ENCODE data around the gene TTC19.

The TTC19 gene

GRCh38 chr17:15971882-15972281 lies 27.7 kb upstream of the TTC19 start:
- TF ChIP-seq CTCF (IDR thresholded peaks at IDR 0.05; ENCODE audit: insufficient read depth, low read length), result no peak
- no peak for TF ChIP-seq SPI1 (IDR thresholded peaks at IDR 0.05; ENCODE audit: borderline replicate concordance, low read depth)
- TF ChIP-seq, protein P1, sequence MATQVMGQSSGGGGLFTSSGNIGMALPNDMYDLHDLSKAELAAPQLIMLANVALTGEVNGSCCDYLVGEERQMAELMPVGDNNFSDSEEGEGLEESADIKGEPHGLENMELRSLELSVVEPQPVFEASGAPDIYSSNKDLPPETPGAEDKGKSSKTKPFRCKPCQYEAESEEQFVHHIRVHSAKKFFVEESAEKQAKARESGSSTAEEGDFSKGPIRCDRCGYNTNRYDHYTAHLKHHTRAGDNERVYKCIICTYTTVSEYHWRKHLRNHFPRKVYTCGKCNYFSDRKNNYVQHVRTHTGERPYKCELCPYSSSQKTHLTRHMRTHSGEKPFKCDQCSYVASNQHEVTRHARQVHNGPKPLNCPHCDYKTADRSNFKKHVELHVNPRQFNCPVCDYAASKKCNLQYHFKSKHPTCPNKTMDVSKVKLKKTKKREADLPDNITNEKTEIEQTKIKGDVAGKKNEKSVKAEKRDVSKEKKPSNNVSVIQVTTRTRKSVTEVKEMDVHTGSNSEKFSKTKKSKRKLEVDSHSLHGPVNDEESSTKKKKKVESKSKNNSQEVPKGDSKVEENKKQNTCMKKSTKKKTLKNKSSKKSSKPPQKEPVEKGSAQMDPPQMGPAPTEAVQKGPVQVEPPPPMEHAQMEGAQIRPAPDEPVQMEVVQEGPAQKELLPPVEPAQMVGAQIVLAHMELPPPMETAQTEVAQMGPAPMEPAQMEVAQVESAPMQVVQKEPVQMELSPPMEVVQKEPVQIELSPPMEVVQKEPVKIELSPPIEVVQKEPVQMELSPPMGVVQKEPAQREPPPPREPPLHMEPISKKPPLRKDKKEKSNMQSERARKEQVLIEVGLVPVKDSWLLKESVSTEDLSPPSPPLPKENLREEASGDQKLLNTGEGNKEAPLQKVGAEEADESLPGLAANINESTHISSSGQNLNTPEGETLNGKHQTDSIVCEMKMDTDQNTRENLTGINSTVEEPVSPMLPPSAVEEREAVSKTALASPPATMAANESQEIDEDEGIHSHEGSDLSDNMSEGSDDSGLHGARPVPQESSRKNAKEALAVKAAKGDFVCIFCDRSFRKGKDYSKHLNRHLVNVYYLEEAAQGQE (IDR thresholded peaks at IDR 0.05; ENCODE audit: insufficient replicate concordance, low read depth), result no peak
- TF ChIP-seq POLR2AphosphoS5 (IDR thresholded peaks at IDR 0.05; ENCODE audit: low read depth), result no peak
- no peak for TF ChIP-seq GABPA (IDR thresholded peaks at IDR 0.05; ENCODE audit: low read depth)
- no peak overlapping the region for H3K27ac ChIP-seq (replicated peaks)
- no peaks in the 10 kb centered on the region for H3K27me3 ChIP-seq (ENCODE audit: insufficient read depth, poor library complexity, severe bottlenecking)
- no peak for DNase-seq (ENCODE audit: low read depth in 1 of 2, low spot score in 1 of 2)
- H3K4me3 ChIP-seq (replicated peaks; ENCODE audit: insufficient read depth, low read length), result no peak overlapping the region

GRCh38 chr17:15972497-15972951 lies 27.1 kb upstream of the TTC19 start:
- H3K27me3 ChIP-seq (ENCODE audit: insufficient read depth, poor library complexity, severe bottlenecking), result no peaks in the 10 kb centered on the region
- TF ChIP-seq SPI1 (IDR thresholded peaks at IDR 0.05; ENCODE audit: borderline replicate concordance, low read depth), result no peak
- TF ChIP-seq POLR2AphosphoS5 (IDR thresholded peaks at IDR 0.05; ENCODE audit: low read depth), result no peak
- TF ChIP-seq, protein P1 (IDR thresholded peaks at IDR 0.05; ENCODE audit: insufficient replicate concordance, low read depth), result no peak
- no peak for TF ChIP-seq CTCF (IDR thresholded peaks at IDR 0.05; ENCODE audit: insufficient read depth, low read length)
- no peak for TF ChIP-seq GABPA (IDR thresholded peaks at IDR 0.05; ENCODE audit: low read depth)
- no peak overlapping the region for H3K27ac ChIP-seq (replicated peaks)
- no peak overlapping the region for H3K4me3 ChIP-seq (replicated peaks; ENCODE audit: insufficient read depth, low read length)
- DNase-seq (ENCODE audit: low read depth in 1 of 2, low spot score in 1 of 2), result no peak

DNA sequence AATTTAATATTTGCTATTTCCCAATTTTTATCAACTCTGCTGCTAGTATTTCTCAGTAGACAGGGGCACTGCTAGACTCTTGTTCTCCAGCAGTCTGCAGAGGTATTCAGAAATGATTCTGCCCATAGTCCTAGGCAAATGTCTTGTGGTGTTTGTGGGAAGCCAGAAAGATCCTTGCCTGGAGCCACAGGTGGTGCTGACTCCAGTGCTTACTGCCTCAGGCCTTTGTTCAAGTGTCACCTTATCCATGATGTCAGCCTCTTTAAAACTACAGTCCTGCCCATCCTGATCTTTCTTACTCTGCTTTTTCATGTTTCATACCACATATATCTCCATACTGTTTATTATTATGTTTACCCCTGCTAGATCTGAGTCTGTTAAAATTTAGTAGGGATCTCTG lies 26.6 kb upstream of the TTC19 start:
- no peaks in the 10 kb centered on the region for H3K27me3 ChIP-seq (ENCODE audit: insufficient read depth, poor library complexity, severe bottlenecking)
- no peak for DNase-seq (ENCODE audit: low read depth in 1 of 2, low spot score in 1 of 2)
- H3K4me3 ChIP-seq (replicated peaks; ENCODE audit: insufficient read depth, low read length), result no peak overlapping the region
- no peak for TF ChIP-seq CTCF (IDR thresholded peaks at IDR 0.05; ENCODE audit: insufficient read depth, low read length)
- TF ChIP-seq SPI1 (IDR thresholded peaks at IDR 0.05; ENCODE audit: borderline replicate concordance, low read depth), result no peak
- TF ChIP-seq POLR2AphosphoS5 (IDR thresholded peaks at IDR 0.05; ENCODE audit: low read depth), result no peak
- no peak for TF ChIP-seq GABPA (IDR thresholded peaks at IDR 0.05; ENCODE audit: low read depth)
- TF ChIP-seq, protein P1 (IDR thresholded peaks at IDR 0.05; ENCODE audit: insufficient replicate concordance, low read depth), result no peak
- H3K27ac ChIP-seq (replicated peaks), result no peak overlapping the region
